ENCODE measurements around the gene HOXA4.

HOXA4 gene

GRCh38 chr7:27133409-27134231, 3.1 kb upstream of the HOXA4 start:
- no peak for DNase-seq (ENCODE audit: low read depth)

DNA sequence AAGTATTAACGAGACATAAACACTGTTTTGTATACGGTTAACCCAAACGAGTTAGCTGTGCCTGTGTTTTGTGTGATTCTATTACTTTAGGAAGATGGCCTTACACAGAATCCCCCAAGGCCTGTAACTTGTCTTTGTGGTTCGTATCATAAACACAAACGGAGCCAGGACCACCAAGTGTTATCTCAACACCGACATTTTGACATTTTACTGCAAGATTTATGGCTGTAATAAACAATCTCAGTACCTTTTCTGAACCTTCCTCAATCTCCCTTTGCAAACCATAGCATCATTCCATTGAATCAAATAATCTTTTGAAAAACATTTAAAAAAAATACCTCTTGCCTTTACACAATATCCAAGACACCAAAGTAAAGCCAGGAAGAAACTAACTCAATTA, 2.4 kb upstream of the HOXA4 start:
- DNase-seq (ENCODE audit: low read depth): no peak

- DNase-seq (ENCODE audit: low read depth): no peak
These were observed 1.7 kb upstream of the HOXA4 start for GRCh38 chr7:27132214-27132613.

DNA sequence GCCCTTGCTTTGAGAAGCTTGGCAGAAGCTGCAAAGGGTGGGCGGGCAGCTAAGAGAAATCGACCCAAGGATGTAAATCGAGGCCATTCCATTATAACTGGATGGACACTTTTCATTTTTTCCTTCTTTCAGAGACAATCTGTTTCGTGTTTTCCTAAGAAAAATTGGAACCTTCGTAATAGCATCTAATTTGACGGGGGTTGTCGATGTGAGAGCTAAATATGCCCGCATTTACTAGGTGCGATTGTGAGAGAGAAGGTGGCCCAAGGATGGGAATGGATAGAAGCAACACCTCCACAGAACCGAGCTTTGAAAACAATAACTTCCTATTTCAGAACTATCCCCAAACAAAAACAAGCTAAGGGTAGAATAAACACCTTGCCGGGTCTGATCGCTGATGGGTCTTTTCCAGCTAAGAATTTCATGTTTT, 848 bp upstream of the HOXA4 start:
- no peak for DNase-seq (ENCODE audit: low read depth)

DNA sequence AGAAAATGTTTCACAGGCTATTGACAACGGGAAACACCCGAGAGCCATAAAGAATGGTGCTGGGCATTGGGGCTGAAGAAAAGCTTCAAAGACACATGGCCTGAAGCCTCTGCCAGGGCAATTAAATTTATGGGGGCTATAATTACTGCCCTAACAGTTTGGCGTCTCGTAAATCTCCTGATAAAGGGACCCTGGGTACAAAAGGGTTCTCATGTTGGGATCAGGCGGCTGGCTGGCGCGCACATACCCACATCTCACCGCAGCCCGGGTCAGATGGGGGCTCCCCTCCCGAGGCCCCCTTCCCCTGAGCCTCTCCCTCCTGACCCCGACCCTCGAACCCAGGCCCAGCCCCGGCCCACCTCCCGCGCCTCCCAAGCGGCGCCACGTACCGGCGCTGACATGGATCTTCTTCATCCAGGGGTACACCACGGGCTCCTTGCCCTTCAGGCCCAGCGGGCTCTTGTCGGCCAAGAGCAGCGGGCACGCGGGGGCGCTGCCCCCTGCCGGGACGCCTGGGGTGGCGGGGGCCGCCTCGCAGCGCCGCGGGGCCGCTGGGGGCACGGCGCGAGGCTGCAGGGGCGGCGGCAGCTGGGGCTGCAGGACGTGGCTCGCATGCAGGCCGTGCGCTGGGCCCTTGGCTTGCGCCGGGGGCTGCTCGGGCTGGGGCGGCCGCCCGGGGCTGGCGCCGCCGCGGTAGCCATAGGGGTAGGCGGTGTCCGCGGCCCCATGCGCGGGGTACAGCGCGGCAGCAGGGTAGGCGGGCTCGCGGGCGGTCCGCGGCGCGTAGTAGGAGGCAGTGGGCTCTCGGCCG, 623 bp downstream of the HOXA4 start:
- DNase-seq (ENCODE audit: low read depth): no peak

GRCh38 chr7:27128776-27129728, 1.5 kb downstream of the HOXA4 start:
- no peak for DNase-seq (ENCODE audit: low read depth)

DNA sequence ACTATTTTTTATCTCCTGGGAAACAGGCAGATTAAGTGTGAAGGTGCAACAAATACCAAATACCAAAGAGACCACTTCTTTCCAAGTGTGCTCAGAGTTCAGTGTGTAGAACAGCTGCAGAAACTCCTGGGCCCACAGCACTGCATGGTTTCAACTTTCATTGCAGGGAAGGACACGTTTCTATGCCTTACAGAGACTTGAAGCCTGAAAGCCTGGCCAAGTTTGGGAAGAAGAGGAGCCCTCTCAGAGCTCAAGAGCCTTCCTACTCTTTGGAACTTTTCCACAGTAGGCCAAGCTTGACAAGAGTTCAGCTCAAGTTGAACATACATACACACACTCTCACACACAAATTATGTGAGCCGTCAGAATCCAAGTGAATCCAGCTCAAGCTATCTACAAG, 2.5 kb downstream of the HOXA4 start:
- no peak for DNase-seq (ENCODE audit: low read depth)

DNA sequence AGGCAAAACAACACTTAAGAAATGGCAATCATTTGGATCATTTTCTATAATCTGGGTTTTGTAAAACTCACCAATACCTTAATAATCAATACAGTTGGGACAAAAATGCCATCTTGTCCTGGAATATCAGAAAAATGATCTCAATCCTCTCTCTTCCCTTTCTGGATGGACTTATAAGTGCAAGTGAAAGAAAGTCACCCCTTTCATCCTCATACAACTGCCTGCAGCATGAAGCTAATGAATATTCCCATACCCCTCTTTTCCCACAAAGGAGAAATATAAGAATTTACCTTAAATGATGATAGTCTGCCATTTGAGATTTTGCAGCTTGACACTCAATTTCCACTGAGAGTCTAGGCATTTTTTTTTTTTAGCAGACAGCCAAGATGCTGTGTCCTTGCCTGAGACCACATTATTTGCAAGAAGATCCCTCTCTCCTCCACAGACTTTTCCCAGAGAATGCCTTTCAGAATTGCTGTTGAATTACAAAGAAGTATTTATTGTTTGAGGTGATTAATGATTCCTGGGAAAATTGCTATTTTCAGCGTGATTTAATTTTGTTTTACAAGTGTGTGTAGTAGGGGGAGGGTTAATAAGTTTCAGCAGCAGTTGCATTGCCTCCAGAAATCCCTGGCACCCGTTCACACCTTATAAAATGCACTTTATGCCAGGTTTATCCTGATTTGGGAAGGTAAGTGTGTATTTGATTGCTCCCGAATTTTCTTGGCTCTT, 3.8 kb downstream of the HOXA4 start:
- DNase-seq (ENCODE audit: low read depth): no peak

DNA sequence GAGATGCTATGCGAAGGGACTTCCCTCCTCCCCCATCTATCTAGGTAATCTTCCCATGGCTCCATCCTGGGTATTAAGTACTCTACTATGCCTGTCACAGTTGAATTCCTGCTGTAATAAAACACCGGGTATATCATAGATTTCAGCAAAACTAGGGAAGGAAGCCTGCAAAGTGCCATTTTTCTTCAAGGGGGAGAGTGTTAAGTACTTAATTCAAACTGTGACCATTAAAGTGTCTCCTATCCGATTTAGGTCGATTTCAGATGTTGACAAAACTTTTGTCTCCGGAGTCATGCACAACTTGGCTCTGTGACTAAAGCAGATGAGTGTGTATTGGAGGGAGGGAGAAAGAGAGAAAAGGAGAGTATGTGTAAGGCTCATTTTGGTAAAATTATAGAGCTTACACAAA, 4.6 kb downstream of the HOXA4 start:
- DNase-seq (ENCODE audit: low read depth): no peak

GRCh38 chr7:27124902-27125689, 5.5 kb downstream of the HOXA4 start:
- DNase-seq (ENCODE audit: low read depth): no peak

GRCh38 chr7:27124096-27124901, 6.3 kb downstream of the HOXA4 start:
- DNase-seq (ENCODE audit: low read depth): no peak

DNA sequence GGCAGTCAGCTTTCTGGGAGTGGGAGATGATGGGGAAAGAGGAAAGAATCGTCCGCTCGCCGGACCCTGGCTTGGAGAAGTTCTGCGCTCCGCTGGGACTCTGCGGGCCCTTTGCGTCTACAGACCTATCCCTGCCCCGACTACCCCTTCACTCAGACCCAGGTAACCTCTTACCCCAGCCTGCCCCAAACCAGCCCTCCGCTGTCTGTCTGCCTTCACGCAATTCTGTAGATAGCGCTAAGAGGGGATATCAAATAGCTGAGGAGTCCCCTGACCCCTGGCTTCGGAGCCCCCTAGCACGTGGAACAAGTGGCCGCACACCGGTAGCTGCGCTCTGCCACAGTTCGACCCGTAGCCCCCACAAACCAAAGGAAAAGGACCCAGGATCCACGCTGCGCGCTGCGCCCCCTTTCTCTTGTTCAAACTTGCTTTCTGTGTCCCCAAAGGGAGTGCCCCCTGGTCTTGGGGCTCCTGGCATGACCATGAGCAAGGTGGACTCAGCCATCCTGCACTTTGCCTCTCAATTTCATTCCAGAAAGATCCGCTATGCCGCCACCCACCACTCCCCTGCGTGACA, 7.0 kb downstream of the HOXA4 start:
- DNase-seq (ENCODE audit: low read depth): no peak

DNA sequence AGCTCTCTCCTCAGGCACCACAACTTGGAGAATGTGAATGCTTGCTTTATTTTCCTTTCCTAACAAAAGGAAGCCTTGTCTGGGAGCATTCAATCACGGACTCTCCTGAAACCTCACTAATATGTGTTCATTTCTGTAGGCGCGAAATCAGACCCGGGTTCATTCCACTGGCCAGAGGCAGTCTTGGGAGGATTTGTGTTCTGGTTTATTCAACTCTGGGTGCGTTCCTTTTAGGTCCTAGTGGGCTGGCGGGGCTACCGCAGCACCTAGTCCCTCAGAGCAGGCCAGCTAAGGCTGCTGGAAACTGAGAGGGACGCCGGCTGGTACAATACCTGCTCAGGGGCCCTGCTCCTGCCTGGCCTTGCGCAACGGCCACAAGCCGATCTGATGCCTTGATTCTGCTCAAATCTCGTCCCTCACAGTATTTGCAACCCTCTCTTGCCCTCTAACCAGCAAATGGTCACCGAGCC, 7.5 kb downstream of the HOXA4 start:
- DNase-seq (ENCODE audit: low read depth): no peak

DNA sequence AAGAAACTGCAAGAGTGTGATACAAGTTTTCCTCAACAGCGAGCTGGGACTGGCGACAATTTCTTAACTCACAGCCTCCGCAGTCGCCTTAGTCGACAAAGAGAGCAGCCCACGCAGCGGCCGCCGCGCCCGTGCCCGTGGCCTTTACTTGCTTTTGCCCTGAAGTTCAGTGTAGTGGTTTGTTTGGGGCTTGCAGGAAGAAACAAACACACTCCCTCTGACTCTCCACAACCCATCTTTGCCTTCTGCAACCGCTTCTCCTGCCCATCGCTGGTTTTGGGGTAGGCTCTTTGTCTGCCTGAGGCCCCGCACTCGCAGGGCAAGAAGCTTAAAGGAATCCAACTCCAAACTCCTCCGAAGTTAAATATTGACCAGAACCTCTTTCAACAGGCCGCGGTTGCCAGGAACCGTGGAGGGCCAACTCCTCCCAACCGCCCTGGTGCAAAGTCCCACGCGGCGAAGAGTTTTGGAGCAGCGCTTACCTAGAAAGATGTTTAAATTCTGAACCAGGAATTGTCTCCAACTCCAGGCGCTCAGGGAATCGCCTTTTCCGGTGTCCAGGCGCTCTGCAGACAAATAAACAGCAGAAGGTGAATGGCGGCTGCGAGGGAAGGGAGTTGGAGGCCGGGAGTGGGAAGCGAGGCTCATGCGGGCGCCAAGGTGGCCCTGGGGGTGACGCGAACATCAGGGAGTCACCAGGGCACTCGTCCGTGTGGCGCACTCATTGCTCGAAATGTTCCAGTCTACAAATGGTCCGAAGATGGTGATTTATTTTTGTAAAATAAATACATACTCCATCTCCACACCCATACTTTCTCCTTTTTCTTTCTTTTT, 8.3 kb downstream of the HOXA4 start:
- DNase-seq (ENCODE audit: low read depth): no peak

GRCh38 chr7:27121684-27122076, 8.9 kb downstream of the HOXA4 start:
- DNase-seq (ENCODE audit: low read depth): no peak

- DNase-seq (ENCODE audit: low read depth): no peak
These were observed 11.1 kb downstream of the HOXA4 start for GRCh38 chr7:27119412-27119911.

DNA sequence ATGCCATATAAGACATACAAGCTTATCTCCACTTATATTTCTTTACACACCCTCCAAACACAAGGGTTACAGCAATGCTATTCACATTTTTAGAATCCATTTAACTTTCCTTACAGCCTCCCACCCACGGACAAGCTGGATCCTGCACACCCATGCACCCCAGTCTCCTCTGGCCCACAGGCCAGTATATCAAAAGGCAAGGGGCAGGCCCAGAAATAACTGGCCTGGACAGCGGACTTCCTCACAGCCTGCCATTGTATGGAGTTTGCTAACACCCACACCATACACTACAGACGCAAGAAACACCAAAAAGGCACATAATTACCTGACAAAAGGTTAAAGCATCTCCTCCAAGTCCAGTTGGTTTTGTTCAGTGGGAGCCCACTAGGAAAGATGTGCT, 12.0 kb downstream of the HOXA4 start:
- DNase-seq (ENCODE audit: low read depth): no peak

DNA sequence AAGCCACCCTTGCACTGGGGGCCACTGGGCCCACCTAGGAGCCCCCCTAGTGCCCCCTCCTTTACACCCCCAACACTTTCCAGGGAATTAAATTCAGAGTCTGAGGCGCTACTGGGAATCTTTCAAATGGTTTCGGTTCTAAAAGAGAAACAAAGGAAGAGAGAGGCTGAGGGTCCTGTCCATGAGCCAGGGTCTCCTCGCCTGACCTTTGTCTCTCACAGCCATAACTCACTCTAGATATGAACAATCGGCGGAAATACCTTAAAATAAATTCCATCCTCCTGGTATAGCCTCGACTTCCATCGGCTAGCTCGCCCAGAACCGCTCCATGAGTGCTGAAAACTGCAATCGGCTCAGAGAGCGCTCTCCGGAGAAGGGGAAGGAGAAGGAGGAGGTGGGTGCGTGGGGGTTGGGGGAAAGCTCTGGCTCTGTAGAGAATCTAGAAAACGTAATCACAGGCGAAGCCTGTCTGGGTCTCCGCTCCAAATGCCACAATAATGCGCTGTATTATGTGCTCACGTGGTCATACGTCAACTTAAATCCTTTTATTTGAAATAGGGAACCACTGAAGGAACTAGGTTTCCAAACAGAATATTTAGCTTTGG, 12.6 kb downstream of the HOXA4 start:
- DNase-seq (ENCODE audit: low read depth): no peak

All from activated T-helper 1 cell treated with Interleukin-2 at 50 U/mL for 16 hours (primary cell).